Gastroesophageal sphincter (tissue), 3 donors: ENCODE data around the gene SGO2.

Experiments used
- POLR2A ChIP-seq, 2 donors: fragments of 450-650 bp; IDR thresholded peaks; one replicate each; pipeline ENCODE4 v1.6.1; 2017; ENCODE audit warnings: antibody characterized with exemption in 2 of 2, mild to moderate bottlenecking in 2 of 2, moderate library complexity in 1 of 2
- TF ChIP-seq, protein P1 (sequence below), 4 experiments: fragments of 200-600 bp in 2 of 4; fragments of 450-650 bp in 2 of 4; sonication (generic) in 1 of 4; IDR thresholded peaks; one replicate each; pipeline ENCODE4 v1.5.1; 2017 to 2019; ENCODE audit warnings: antibody characterized with exemption in 4 of 4, mild to moderate bottlenecking in 2 of 4, moderate library complexity in 2 of 4

DNA sequence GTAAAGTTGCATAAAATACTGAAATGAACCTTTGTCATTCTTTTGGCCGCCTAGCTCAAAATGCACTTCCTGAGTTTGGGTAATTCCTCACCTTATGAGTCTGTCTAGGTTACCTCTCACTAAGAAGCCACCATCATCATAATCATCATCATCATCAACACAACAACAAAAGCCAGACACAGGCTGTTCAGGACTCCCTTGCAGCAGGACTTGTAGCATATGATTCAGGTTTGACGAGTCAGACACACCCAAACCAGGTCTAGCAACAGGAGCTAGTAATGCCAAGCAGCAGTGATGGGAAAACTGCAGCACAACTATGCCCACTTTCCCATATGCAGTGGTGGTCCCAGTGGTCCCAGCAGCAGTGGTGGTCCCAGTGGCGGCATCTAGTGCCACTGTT lies 2.8 kb upstream of the SGO2 start:
- TF ChIP-seq, protein P1, sequence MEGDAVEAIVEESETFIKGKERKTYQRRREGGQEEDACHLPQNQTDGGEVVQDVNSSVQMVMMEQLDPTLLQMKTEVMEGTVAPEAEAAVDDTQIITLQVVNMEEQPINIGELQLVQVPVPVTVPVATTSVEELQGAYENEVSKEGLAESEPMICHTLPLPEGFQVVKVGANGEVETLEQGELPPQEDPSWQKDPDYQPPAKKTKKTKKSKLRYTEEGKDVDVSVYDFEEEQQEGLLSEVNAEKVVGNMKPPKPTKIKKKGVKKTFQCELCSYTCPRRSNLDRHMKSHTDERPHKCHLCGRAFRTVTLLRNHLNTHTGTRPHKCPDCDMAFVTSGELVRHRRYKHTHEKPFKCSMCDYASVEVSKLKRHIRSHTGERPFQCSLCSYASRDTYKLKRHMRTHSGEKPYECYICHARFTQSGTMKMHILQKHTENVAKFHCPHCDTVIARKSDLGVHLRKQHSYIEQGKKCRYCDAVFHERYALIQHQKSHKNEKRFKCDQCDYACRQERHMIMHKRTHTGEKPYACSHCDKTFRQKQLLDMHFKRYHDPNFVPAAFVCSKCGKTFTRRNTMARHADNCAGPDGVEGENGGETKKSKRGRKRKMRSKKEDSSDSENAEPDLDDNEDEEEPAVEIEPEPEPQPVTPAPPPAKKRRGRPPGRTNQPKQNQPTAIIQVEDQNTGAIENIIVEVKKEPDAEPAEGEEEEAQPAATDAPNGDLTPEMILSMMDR (IDR thresholded peaks at IDR 0.05), result no peak
- TF ChIP-seq POLR2A (IDR thresholded peaks at IDR 0.05), result no peak
